Measurements from ENCODE around the gene MEFV. TPM values are rescaled to one million over a fixed set of nuclear protein-coding genes. Genes with fewer than 3 reads are reported as not detected.

MEFV gene
- total and polyA plus RNA-seq, 2 donors (not counting 3 experiments of a cell fraction or from before 2014, with no cell fraction given), result not detected

- ChIA-PET CTCF (no interaction called here), POLR2A (no interaction called here)
- Histone ChIP-seq H3K4me2 (ENCODE audit: insufficient read depth, low read length) (no peak overlapping the region), H3K9me3 (replicated peaks; ENCODE audit: control insufficient read depth, insufficient read depth, low read length) (no peaks in the 10 kb centered on the region), H3K9ac (replicated peaks; ENCODE audit: extremely low read depth, insufficient read depth, low read length) (no peak overlapping the region), H3K27me3 (ENCODE audit: control insufficient read depth in 2 of 2, insufficient read depth in 2 of 2, low read length in 2 of 2) (peaks cover 0 to 4% of the 10 kb centered on the region in 2 experiments), H3K4me3 (replicated peaks in 1 of 3; ENCODE audit: insufficient read depth in 1 of 3, low read depth in 1 of 3, low read length in 3 of 3) (no peak overlapping the region), H3K79me2 (ENCODE audit: control insufficient read depth, insufficient read depth, low read length) (no peaks in the 10 kb centered on the region), H3K4me1 (ENCODE audit: control insufficient read depth, extremely low read depth, insufficient read depth, low read length) (no peaks in the 10 kb centered on the region), H3K36me3 (ENCODE audit: control insufficient read depth in 2 of 2, extremely low read depth in 1 of 2, insufficient read depth in 2 of 2, low read length in 2 of 2) (no peaks in the 10 kb centered on the region), H3K9me1 (replicated peaks; ENCODE audit: control insufficient read depth, extremely low read depth, insufficient read depth, low read length) (no peaks in the 10 kb centered on the region), H4K20me1 (replicated peaks; ENCODE audit: control insufficient read depth, extremely low read depth, insufficient read depth, low read length) (no peaks in the 10 kb centered on the region), H3K27ac (ENCODE audit: insufficient read depth, low read depth, low read length) (no peak overlapping the region), H2AFZ (ENCODE audit: low read depth, low read length) (no peak overlapping the region)
- BruUV-seq (replicated peaks), result no TSS peak
- no peak for FAIRE-seq
- DNase-seq (ENCODE audit: low read depth, low spot score), result no peak
- no peak for TF ChIP-seq POLR2AphosphoS5 (IDR thresholded peaks at IDR 0.05; ENCODE audit: insufficient read depth, low read depth, low read length)
- TF ChIP-seq POLR2A (IDR thresholded peaks at IDR 0.05; ENCODE audit: low read depth, low read length), result no peak
- no peak for TF ChIP-seq MAX (IDR thresholded peaks at IDR 0.05; ENCODE audit: insufficient read depth, insufficient read length)
- TF ChIP-seq FOS (IDR thresholded peaks at IDR 0.05; ENCODE audit: borderline replicate concordance, insufficient read depth, low read length), result no peak
- no peak for TF ChIP-seq MYC (IDR thresholded peaks at IDR 0.05; ENCODE audit: low read depth, low read length)
- TF ChIP-seq, protein P1, sequence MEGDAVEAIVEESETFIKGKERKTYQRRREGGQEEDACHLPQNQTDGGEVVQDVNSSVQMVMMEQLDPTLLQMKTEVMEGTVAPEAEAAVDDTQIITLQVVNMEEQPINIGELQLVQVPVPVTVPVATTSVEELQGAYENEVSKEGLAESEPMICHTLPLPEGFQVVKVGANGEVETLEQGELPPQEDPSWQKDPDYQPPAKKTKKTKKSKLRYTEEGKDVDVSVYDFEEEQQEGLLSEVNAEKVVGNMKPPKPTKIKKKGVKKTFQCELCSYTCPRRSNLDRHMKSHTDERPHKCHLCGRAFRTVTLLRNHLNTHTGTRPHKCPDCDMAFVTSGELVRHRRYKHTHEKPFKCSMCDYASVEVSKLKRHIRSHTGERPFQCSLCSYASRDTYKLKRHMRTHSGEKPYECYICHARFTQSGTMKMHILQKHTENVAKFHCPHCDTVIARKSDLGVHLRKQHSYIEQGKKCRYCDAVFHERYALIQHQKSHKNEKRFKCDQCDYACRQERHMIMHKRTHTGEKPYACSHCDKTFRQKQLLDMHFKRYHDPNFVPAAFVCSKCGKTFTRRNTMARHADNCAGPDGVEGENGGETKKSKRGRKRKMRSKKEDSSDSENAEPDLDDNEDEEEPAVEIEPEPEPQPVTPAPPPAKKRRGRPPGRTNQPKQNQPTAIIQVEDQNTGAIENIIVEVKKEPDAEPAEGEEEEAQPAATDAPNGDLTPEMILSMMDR (IDR thresholded peaks at IDR 0.05; ENCODE audit: extremely low read depth in 1 of 2, insufficient read depth in 1 of 2, low read depth in 1 of 2, low read length in 2 of 2), result no peak
- no peak for TF ChIP-seq JUN (IDR thresholded peaks at IDR 0.05; ENCODE audit: borderline replicate concordance, insufficient read depth, insufficient read length, low read depth)
- no peak for TF ChIP-seq EZH2 (IDR thresholded peaks at IDR 0.05; ENCODE audit: borderline replicate concordance, low read depth, low read length, severe bottlenecking)
- TF ChIP-seq GATA2 (IDR thresholded peaks at IDR 0.05; ENCODE audit: insufficient read depth, insufficient read length, low read depth, low read length), result no peak
- dilution Hi-C loops (cut with MboI; ENCODE audit: extremely low pct_ligation_motif_present, low sequenced_read_pairs) (no loop called here), intact Hi-C loops (cut with micrococcal nuclease) (no loop called here)
Measured at GRCh38 chr16:3243882-3244281, 12.6 kb downstream of the MEFV start.
